Activated CD4-positive, CD25-positive, alpha-beta regulatory T cell (primary cell): ENCODE data around the gene IPPK.

Source experiments
- DNase-seq, 4 experiments: peaks; one replicate each; lab custom pipeline; 2025; lab: John Stamatoyannopoulos, UW

IPPK gene

GRCh38 chr9:92614763-92615461 lies 55.0 kb downstream of the IPPK start:
- DNase-seq = no peak

DNA sequence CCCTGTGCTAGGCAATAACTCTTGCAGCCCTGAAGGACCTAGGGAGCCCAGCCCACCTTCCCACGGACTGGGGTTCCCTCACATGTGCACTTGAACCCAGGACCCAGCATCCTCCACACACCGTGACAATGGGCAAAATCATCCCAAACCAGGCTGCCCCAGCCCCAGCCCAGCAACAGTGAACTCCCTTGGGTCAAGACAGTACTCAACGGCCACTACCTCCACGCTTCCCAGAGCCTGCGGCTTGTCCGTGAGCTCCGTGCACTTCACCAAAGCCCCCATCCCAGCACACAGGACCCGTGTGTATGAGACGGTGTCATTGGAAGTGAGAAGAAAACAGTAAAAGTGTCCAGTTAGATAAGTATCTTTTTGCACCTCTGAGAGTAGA lies 55.8 kb downstream of the IPPK start:
- no peak for DNase-seq

DNA sequence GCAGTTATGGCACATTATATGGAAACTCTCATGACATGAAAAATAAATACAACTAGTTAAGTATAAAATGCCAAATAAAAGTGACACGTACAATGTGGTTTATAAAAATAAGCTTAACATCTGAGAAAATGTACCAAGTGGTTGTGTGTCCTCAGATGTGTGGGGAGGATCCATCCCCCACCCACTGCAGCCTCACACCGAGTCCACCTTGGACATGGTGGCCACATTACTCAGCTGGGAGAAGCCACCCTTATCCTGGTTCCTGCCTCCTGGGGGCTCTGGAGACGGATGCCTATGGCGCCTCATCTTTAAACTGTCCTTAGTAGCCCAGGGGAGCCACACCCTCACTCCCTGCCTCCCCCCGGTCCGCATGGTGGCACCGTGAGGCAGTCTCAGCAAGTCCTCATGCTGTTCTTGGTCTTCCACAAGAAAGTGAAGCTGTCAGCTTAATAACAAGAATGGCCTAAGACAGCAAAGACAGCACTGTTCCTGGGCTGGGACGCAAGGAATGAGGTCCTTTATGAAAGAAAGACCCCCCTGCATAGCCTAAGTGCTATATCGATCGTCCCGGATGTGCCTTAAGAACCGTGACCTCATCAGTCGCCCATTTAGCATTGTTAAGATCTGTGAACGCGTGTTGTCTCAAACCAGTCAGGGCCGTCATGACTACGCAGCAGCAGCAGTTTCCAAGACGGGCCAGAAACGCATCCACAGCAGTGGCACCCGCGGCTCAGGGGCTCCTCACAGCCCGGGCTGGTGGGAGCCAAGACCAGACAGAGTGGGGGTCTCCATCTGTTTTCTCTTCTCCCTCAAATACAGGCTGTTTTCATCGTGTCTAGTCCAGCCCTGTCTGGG lies 56.4 kb downstream of the IPPK start:
- DNase-seq = no peak

GRCh38 chr9:92612816-92613215 lies 57.1 kb downstream of the IPPK start:
- DNase-seq = no peak

DNA sequence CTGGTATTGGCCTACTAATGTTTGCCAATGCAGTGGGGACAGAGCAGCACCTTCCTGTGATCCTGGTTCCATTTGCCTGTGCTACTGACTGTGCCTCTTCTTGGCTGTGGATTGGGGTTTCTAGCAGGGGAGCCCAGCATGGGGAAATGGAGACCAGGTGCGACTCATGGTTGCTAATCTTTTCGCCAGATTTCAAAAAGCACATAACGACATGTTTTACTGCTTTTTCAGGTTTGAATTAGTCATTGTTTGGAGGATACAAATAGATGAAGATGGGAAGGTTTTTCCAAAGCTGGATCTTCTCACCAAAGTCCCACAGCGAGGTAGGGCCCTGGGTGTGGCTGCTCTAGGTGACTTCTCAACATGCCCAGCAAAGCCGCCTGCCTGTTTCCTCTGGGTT lies 57.6 kb downstream of the IPPK start:
- DNase-seq = no peak

DNA sequence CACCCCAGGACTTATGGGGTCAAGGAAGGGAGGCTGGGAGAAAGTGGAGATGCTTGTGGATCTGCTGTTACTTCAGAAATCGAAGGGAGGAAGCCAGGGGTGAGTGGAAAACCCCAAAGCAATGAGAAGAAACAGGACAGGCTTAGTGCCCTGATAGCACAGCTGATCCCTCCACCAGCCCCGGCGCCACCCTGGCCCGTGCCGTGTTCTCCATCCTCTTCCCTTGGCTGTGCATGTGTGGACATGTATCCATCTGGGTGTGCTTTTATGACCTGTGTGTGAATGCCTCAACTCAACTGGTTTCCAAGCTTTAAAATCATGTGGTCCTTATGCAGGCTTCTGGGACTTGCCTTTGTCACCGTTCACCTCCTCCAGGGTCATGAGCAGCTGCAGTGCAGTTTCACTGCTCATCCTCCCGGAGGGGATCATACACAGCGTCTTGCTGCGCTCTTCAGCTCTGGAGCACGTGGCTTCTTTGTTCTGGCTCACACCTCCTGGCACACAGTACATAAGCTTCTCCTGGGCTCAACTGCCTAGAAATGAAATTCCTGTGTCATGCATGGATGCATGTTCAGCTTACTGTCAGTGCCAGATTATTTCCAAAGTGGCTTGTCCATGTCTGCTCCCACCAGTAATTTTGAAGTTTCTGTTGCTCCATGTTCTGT lies 58.2 kb downstream of the IPPK start:
- DNase-seq = no peak

- DNase-seq = no peak
These were observed 59.2 kb downstream of the IPPK start for GRCh38 chr9:92610470-92611420.

- no peak for DNase-seq
These were observed 61.0 kb downstream of the IPPK start for GRCh38 chr9:92608909-92609445.

DNA sequence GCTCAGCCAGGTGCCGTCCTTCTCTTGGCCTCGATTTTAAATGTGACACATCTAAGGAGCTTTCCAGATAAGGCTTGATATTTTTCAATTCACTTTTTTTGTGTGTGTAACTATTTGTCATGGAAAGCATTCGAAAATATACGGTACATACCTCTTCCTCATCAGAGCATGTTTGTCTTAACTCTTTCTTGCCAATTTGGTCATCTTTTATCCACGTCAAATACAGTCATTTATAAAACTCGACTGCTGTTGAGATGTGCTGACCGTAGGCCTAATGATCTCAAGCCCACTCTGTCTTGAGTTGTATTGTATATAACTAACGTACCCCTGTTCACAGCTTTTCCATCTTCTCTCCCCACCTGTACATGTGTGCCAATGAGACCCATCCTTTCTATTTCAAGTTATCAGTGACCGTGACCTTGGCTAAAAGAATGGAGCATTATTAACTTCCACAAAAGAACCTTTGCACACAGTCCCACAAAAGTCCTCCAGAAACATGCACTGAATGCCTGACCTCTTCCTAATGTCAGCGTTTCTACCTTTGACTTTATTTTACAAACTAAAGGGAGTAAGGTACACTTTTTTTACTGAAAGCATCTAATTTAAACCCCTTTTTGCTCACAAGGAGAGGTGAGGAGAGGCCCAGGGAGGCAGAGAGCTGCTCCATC lies 61.6 kb downstream of the IPPK start:
- DNase-seq = no peak

DNA sequence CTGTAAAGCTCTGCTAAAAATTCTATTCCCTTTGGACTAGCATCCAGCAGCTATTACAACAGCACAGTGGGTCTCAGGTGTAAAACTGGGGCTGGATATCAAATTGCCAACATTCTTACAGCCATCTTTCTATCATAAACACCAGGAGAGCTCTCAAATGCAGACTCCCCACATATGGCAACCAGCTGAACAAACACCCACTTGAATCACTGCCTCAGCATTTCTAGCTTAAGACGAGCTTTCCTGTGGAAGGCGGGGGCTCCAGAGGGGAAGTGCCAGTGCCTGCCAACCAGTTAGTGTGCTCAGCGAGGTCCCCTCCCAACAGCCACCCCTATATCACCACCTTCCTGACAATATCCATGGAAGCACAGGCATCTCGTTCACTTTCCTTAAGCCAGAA lies 62.2 kb downstream of the IPPK start:
- DNase-seq = no peak

- no peak for DNase-seq
These were observed 62.8 kb downstream of the IPPK start for GRCh38 chr9:92607088-92607487.

GRCh38 chr9:92605224-92605623 lies 64.7 kb downstream of the IPPK start:
- DNase-seq = no peak

DNA sequence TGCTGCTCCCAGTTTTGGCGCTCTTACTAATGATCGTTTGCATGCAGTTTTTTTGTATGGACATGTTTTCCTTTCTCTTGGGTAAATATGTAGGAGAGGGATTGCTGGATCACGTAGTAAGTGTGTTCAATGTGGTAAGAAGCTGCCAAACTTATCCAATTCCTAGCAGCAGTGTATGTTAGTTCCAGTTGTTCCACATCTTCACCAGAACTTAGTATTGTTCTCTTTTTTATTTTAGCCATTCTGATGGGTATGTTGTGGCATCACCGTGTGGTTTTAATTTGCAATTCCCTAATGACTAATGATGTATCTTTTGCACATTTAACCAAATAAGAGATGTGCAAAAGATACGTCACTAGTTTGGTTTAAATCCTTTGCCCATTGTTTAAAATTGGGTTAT lies 65.9 kb downstream of the IPPK start:
- DNase-seq = no peak

GRCh38 chr9:92603100-92603499 lies 66.8 kb downstream of the IPPK start:
- DNase-seq = no peak

- DNase-seq = no peak
These were observed 67.5 kb downstream of the IPPK start for GRCh38 chr9:92602413-92602812.

- DNase-seq = no peak
These were observed 68.5 kb downstream of the IPPK start for GRCh38 chr9:92601451-92601850.

DNA sequence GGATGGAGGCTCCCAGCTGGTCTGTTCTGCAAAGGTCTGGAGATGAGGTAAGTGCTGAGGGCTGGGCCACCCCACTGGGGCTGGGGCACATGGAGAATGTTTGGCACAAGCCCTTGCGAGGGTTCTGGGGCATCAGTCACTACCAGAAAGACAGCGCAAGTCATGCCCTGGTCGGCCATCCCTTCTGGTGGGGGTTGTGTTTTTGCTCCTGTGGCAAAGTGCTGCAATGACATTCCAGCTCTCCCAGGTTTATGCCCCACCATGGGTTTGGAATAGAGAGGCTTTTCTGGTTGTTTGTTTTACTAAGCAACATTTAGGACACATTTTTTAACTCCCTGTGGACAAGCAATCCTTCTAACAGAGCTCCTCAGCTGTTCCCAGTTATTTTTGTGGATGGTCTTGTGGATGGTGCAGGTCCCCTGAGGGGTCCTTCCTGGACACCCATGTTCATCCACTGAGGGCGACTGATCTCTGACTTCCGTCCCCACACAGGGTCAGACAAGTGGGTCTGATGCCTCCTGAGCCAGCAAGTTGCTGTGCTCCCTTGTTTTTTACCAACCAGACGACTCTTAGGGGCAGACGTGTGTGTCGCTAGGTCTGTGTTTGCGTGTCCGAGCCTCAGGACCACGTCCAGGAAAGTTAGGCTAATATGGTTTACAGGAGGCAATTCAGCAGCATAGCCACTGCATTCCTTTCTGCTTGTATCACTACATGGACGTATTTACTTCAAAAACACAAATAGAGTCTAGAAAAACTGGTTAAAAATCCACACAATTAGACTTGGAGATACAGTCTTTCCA lies 69.3 kb downstream of the IPPK start:
- no peak for DNase-seq

DNA sequence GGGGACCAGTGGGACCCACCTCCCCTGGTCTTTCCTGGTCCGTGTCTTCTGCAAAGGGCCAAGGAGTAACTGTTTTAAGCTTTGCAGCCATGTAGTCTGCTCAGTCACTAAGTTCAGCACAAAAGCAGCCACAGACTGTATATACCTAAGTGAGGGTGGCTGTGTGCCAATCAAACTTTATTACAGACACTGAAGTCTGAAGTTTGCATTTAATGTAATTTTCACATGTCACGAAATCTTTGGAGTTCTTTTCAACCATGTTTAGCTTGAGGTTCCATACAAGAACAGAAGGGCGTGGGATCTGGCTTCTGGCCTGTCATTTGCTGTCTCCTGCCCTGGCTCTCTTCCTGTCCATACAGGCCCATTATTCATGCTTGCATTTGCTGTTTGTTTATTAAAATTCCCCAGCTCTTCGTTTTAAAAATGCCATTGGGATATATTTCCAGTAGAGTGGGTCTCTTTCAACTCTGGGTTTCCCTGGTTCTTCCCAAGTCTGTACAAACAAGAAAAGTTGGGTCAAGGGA lies 69.9 kb downstream of the IPPK start:
- DNase-seq = no peak

- DNase-seq = no peak
These were observed 71.5 kb downstream of the IPPK start for GRCh38 chr9:92598382-92598781.

GRCh38 chr9:92595930-92596329 lies 74.0 kb downstream of the IPPK start:
- no peak for DNase-seq
